Measurements from ENCODE around the gene FIBCD1. TPM values are rescaled to one million over a fixed set of nuclear protein-coding genes. Genes with fewer than 3 reads are reported as not detected.

Gene FIBCD1
- total RNA-seq, 1 donor from 2014 or later, result not detected

- Mint-ChIP-seq H3K9me3 (no peaks in the 10 kb centered on the region), H3K27me3 (no peaks in the 10 kb centered on the region), H3K36me3 (ENCODE audit: low read depth) (no peaks in the 10 kb centered on the region), H3K4me3 (no peak overlapping the region), H3K4me1 (no peaks in the 10 kb centered on the region), H3K27ac (no peak overlapping the region)
- intact Hi-C loops (cut with micrococcal nuclease), result no loop called here
- no peak for DNase-seq
Measured at GRCh38 chr9:130902204-130903185, 36.6 kb downstream of the FIBCD1 start.

DNA sequence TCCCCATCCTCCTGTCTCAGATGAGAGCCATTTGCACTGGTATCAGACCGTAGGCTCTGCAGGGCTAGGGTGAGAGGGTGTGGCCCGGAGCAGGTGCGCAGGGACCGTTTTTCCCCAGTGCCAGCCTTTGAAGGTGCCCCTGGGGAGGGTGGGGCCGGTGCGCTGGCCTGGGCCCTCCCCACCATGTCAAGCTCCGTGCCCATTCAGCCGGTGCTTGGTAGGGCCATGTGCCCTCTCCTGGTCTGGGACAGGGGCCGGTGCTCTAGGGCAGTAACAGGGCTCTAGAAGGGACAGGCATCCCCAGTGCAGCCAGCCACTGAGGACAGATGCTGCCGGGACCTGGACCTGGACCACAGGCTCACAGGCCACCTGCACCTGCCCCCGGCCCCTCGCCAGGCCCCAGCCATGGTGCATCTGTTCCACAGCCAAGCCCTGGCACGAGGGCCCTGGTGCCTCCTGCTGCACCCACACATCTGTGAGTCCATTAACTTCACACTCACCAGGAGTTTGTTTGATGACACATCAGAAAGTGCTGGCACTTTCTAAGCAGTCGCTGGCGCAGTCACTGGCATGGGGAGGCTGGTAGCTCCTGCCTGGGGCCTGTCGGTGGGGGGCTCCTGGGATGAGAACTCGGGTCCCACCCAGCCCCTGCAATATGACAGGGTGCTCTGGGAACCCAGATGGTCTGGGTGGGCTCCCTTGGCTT lies 37.4 kb downstream of the FIBCD1 start:
- Mint-ChIP-seq H3K36me3 (ENCODE audit: low read depth) (no peaks in the 10 kb centered on the region), H3K4me3 (no peak overlapping the region), H3K27me3 (no peaks in the 10 kb centered on the region), H3K4me1 (no peaks in the 10 kb centered on the region), H3K27ac (no peak overlapping the region), H3K9me3 (no peaks in the 10 kb centered on the region)
- DNase-seq, result no peak
- intact Hi-C loops (cut with micrococcal nuclease), result no loop called here

DNA sequence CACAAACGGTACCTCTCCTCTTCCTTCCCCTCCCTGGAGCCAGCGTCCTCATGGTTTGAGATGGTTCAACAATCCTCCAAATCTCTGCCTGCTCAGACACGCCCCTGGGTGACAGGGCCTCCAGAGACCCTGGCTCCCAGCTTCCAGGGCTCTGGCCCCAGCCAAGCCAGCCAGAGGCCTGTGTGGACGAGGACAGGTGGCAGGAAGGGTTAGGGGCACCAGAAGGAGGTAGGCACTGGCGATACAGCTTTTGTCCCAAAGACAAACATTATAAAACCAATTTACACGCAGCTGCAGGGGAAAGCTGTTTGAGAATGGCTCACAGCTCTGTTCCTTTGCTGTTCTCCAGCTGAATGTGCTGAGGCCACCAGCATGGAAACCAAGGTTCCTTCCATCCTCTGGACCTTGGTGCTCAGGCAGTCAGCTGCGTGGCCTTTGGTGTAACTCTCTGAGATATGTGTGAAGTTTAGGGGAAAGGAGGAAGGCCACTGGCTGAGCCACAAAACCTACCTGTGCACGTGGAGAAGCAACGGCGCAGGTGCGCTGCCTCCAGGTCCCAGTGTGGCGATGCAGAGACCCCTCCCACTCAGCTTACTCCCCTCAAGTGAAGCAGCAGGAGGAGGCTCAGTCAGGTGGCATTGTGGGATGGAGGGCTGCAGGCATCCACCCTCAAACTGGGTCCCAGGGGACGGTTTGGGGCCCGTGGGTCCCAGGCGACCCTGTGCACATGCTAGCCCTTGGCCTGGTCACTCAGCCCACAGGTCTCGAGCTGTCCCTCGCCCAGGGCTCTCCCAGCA lies 38.1 kb downstream of the FIBCD1 start:
- Mint-ChIP-seq H3K4me1 (no peaks in the 10 kb centered on the region), H3K27me3 (no peaks in the 10 kb centered on the region), H3K9me3 (no peaks in the 10 kb centered on the region), H3K27ac (no peak overlapping the region), H3K36me3 (ENCODE audit: low read depth) (no peaks in the 10 kb centered on the region), H3K4me3 (no peak overlapping the region)
- intact Hi-C loops (cut with micrococcal nuclease), result no loop called here
- no peak for DNase-seq

DNA sequence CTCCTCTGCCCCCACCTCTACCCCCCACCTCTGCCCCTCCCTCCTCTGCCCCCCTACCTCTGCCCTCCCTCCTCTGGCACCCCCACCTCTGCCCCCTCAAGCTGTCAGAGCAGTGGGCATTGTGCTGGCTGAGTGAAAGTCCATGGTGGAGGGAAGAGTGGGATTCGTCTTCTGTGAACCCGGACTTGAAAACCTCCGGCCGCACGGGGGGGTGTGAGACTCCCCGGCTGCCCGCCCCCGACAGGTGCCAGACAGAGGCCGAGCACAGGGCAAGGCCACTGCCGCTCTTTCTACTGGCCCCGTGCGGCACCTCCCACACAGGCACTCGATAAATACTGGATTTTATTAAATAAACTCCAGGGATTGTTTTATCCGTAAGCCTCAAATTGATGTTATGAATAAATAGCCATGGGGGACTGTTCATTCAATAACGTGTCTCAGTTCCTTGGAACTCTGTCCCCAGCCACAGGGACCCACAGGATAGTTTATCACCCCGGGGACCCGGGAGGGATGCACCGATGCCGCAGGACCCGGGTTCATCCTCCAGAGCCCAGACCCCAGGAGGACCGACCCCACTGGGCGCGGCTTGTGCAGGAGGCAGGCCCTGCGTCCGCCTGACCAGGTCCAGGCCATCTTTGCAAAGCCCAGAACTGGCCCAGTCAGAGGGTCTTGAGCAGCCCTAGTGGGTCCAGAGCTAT lies 39.8 kb downstream of the FIBCD1 start:
- Mint-ChIP-seq H3K9me3 (no peaks in the 10 kb centered on the region), H3K36me3 (ENCODE audit: low read depth) (no peaks in the 10 kb centered on the region), H3K4me3 (no peak overlapping the region), H3K27ac (no peak overlapping the region), H3K27me3 (no peaks in the 10 kb centered on the region), H3K4me1 (no peaks in the 10 kb centered on the region)
- intact Hi-C loops (cut with micrococcal nuclease), result no loop called here
- DNase-seq, result no peak

DNA sequence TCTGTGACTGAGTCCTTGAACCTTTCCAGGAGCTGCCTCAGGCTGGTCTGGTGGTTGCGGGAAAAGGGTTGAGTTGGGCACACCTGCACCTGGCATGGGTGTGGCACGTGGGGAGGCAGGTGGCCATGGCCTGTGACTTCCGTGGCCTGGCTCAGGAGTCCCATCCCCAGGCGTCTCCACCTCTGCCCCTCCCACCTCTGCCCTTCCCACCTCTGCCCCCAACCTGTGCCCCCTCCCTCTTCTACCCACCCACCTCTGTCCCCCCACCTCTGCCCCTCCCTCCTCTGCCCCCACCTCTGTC lies 40.5 kb downstream of the FIBCD1 start:
- DNase-seq, result no peak
- no peaks in the 10 kb centered on the region for H3K27me3 Mint-ChIP-seq
- H3K4me1 Mint-ChIP-seq, result no peaks in the 10 kb centered on the region
- no peak overlapping the region for H3K4me3 Mint-ChIP-seq
- H3K36me3 Mint-ChIP-seq (ENCODE audit: low read depth), result no peaks in the 10 kb centered on the region
- H3K27ac Mint-ChIP-seq, result no peak overlapping the region
- intact Hi-C loops (cut with micrococcal nuclease), result no loop called here
- H3K9me3 Mint-ChIP-seq, result no peaks in the 10 kb centered on the region

DNA sequence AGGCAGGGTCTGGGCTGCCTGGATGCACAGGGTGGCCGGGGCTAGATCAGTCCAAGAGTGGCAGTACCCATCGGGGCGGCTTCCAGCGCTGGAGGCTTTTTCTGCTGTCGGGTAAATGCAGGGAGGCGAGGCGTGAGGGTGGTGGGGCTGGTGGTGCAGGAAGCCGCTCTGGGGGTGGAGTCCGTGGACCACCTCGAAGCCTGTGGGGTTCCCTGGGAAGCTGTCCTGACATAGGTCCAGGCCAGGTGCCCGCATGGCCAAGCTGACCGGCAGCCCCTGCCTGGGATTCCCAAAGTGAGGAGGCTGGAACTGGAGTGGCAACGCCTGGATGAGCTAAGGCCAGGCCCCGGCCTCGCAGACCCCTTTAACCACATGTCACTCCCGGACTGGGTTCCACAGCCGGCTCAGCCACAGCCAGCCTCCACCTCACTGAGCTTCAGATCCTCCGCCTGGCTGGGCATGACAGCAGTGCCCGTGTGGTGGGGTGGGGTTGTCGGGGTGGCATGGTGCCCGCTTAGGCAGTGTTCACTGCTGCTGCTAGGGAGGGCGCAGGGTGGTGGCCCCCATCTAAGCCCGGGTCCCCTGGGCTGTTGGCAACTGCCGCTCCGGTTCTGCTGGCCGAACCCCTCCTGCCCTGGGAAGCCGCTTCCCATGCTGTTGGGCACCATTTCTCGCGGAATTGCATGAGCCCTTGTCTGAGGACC lies 41.0 kb downstream of the FIBCD1 start:
- Mint-ChIP-seq H3K36me3 (ENCODE audit: low read depth) (no peaks in the 10 kb centered on the region), H3K27me3 (no peaks in the 10 kb centered on the region), H3K9me3 (no peaks in the 10 kb centered on the region), H3K27ac (no peak overlapping the region), H3K4me3 (no peak overlapping the region), H3K4me1 (no peaks in the 10 kb centered on the region)
- DNase-seq, result no peak
- intact Hi-C loops (cut with micrococcal nuclease), result no loop called here

GRCh38 chr9:130897105-130897751 lies 41.8 kb downstream of the FIBCD1 start:
- Mint-ChIP-seq H3K27ac (no peak overlapping the region), H3K36me3 (ENCODE audit: low read depth) (no peaks in the 10 kb centered on the region), H3K9me3 (no peaks in the 10 kb centered on the region), H3K4me1 (no peaks in the 10 kb centered on the region), H3K27me3 (no peaks in the 10 kb centered on the region), H3K4me3 (no peak overlapping the region)
- intact Hi-C loops (cut with micrococcal nuclease), result no loop called here
- DNase-seq, result no peak

DNA sequence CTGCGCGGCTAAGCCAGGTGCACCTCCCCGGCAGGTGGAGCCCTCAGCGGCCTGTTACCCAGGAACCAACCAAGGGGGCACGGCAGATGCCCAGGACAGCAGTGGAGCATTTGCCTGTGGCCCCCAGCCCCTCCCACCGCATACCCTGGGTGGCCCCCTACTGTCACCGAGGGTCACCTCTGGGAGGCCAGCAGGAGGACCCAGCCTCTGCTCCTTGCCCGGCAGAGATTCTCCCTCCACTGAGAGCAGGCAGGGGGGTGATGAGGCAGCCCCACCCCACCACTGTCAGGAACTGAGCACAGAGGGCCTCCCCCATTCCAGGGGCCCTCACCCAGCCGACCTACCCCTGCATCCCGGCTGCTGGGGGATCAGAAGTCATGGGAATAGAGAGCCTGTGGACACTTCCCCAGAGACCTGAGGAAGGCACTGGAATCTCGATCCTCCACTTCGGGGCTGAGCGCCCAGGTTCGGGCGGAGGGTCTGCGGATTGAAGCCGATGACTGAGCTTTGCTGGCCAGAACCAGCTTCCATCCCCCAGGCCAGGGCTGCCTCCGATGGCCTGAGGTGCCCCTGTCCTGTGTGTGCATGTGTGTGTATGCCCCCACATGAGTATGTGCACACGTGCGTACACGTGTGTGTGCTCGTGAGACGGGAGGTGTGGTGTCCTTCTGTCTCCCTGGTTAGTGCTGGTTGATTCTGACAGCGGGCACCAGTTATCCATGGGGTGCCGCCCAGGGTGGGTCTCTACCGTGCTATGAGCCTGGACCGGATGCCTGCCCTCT lies 42.6 kb downstream of the FIBCD1 start, which contains the start of gene QRFP:
Gene QRFP (minus strand): TSS at position 580 of the 782 bp plus-strand sequence. CDS start 2,974 bp downstream, outside the sequence.
- intact Hi-C loops (cut with micrococcal nuclease), result no loop called here
- Mint-ChIP-seq H3K27ac (no peak within 1 kb of the TSS), H3K4me3 (no peak within 1 kb of the TSS), H3K4me1 (no peaks in the 10 kb centered on the region), H3K27me3 (no peaks in the 10 kb centered on the region), H3K9me3 (no peaks in the 10 kb centered on the region), H3K36me3 (ENCODE audit: low read depth) (no peaks in the 10 kb centered on the region)
- no peak for DNase-seq

- no peak overlapping the region for H3K27ac Mint-ChIP-seq
- H3K27me3 Mint-ChIP-seq, result no peaks in the 10 kb centered on the region
- intact Hi-C loops (cut with micrococcal nuclease), result no loop called here
Measured at GRCh38 chr9:130895481-130896232, 43.4 kb downstream of the FIBCD1 start.

DNA sequence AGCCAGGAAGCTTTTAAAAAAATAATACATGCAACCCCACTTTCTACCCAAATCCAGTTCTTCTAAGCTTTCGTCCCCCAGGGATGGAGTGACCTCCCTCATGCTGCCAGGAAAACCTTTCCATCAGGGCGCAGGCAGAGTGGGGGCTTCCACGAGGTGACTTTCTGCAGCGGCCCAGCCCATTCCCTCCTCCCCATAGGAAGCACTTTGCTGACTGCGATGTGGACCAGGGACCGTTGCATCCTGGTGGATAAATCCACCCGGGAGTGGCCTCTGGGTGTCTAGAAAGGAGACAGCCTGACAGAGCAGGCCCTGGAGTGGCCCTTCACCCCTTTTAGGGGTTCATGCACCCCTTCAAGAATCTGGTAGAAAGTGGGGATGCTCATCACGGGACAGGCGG lies 44.0 kb downstream of the FIBCD1 start:
- Mint-ChIP-seq H3K36me3 (ENCODE audit: low read depth) (no peaks in the 10 kb centered on the region), H3K4me3 (no peak overlapping the region), H3K9me3 (no peaks in the 10 kb centered on the region), H3K27ac (no peak overlapping the region), H3K4me1 (no peaks in the 10 kb centered on the region), H3K27me3 (no peaks in the 10 kb centered on the region)
- intact Hi-C loops (cut with micrococcal nuclease), result no loop called here
- no peak for DNase-seq

More at GRCh38 chr9:130895481-130896232, 43.4 kb downstream of the FIBCD1 start:
- Mint-ChIP-seq H3K4me1 (no peaks in the 10 kb centered on the region), H3K36me3 (ENCODE audit: low read depth) (no peaks in the 10 kb centered on the region), H3K9me3 (no peaks in the 10 kb centered on the region), H3K4me3 (no peak overlapping the region)
- no peak for DNase-seq

GRCh38 chr9:130894546-130894945 lies 44.5 kb downstream of the FIBCD1 start:
- no peaks in the 10 kb centered on the region for H3K36me3 Mint-ChIP-seq (ENCODE audit: low read depth)

More at GRCh38 chr9:130894546-130894945, 44.5 kb downstream of the FIBCD1 start:
- Mint-ChIP-seq H3K27ac (no peak overlapping the region), H3K4me3 (no peak overlapping the region), H3K4me1 (no peaks in the 10 kb centered on the region), H3K9me3 (no peaks in the 10 kb centered on the region), H3K27me3 (no peaks in the 10 kb centered on the region)
- intact Hi-C loops (cut with micrococcal nuclease), result no loop called here
- DNase-seq, result no peak

All from activated CD4-positive, alpha-beta T cell treated with anti-CD3 and anti-CD28 coated beads, Interleukin-2, amount 10 ng/mL, durations not matched to agents 24 days and 14 days (primary cell).